Endothelial cell of umbilical vein (primary cell): ENCODE results near the gene USH1C. TPM values are rescaled to one million over a fixed set of nuclear protein-coding genes. Genes with fewer than 3 reads are reported as not detected.

ENCODE experiments used
- BruUV-seq: library from RNA; stranded (reverse); fragments of 400-500 nt; replicated peaks from 2 replicates; lab custom pipeline; 2021; lab: Mats Ljungman, UMichigan
- CTCF ChIA-PET: fragments of 300-600, 350-600 bp; sonication (Branson Sonifier 250); formaldehyde crosslinking; loops from one replicate; lab custom pipeline; 2021; ENCODE audit warnings: antibody characterized with exemption, inconsistent platforms; lab: Charles Lee
- POLR2A ChIA-PET: fragments of 300-600, 350-600 bp; sonication (Branson Sonifier 250); formaldehyde crosslinking; loops from one replicate; lab custom pipeline; 2021; ENCODE audit warnings: antibody characterized with exemption, inconsistent platforms; lab: Charles Lee
- DNase-seq: peaks from one replicate; pipeline ENCODE4 v3.0.0-alpha.2; 2011; ENCODE audit warnings: low read depth, low spot score
- FAIRE-seq: peaks from 2 replicates; lab custom pipeline; 2011; peaks lifted over from hg19 to GRCh38; lab: Jason Lieb, UNC
- H2AFZ ChIP-seq: 2 replicates; pipeline ENCODE4 v1.6.0; 2012; ENCODE audit warnings: low read depth, low read length, control low read depth, inconsistent platforms
- H3K27ac ChIP-seq: 2 replicates; pipeline ENCODE4 v1.5.1; 2011; ENCODE audit warnings: low read depth, mild to moderate bottlenecking, control low read depth, low read length, moderate library complexity; ENCODE audit not compliant: insufficient read depth
- H3K27me3 ChIP-seq, 2 experiments: 2 replicates each; pipeline versions ENCODE4 v1.6.0 to v1.6.1; 2011; ENCODE audit warnings: low read length in 2 of 2, mixed read lengths in 1 of 2; ENCODE audit not compliant: control insufficient read depth in 2 of 2, insufficient read depth in 2 of 2
- H3K36me3 ChIP-seq, 2 experiments: 2 replicates in 1 of 2; 3 replicates in 1 of 2; pipeline ENCODE4 v1.5.1; 2011; ENCODE audit warnings: low read length in 2 of 2, mild to moderate bottlenecking in 1 of 2, moderate library complexity in 1 of 2; ENCODE audit not compliant: control insufficient read depth in 2 of 2, insufficient read depth in 2 of 2; ENCODE audit errors: extremely low read depth in 1 of 2
- H3K4me1 ChIP-seq: 3 replicates; pipeline ENCODE4 v1.5.1; 2011; ENCODE audit warnings: mild to moderate bottlenecking, low read length; ENCODE audit not compliant: control insufficient read depth, insufficient read depth; ENCODE audit errors: extremely low read depth
- H3K4me2 ChIP-seq: 2 replicates; pipeline ENCODE4 v1.6.1; 2011; ENCODE audit warnings: low read length, control low read depth, mixed read lengths; ENCODE audit not compliant: insufficient read depth
- H3K4me3 ChIP-seq, 3 experiments: fragments of 200-600 bp in 1 of 3; sonication (generic), shearing (Covaris generic) in 1 of 3; replicated peaks in 1 of 3; 2 replicates each; pipeline ENCODE4 v1.5.1; 2011 to 2016; ENCODE audit warnings: control low read depth in 3 of 3, low read length in 3 of 3, mild to moderate bottlenecking in 2 of 3, inconsistent platforms in 1 of 3, low read depth in 1 of 3, moderate library complexity in 1 of 3; ENCODE audit not compliant: insufficient read depth in 1 of 3
- H3K79me2 ChIP-seq: 2 replicates; pipeline ENCODE4 v1.6.0; 2012; ENCODE audit warnings: low read length, inconsistent platforms; ENCODE audit not compliant: control insufficient read depth, insufficient read depth
- H3K9ac ChIP-seq: replicated peaks from 2 replicates; pipeline ENCODE3; 2011; ENCODE audit warnings: low read length, control low read depth; ENCODE audit not compliant: insufficient read depth; ENCODE audit errors: extremely low read depth
- H3K9me1 ChIP-seq: replicated peaks from 3 replicates; pipeline ENCODE4 v1.6.0; 2011; ENCODE audit warnings: mild to moderate bottlenecking, low read length; ENCODE audit not compliant: control insufficient read depth, insufficient read depth; ENCODE audit errors: extremely low read depth
- H3K9me3 ChIP-seq: replicated peaks from 2 replicates; pipeline ENCODE4 v1.5.1; 2012; ENCODE audit warnings: low read length, inconsistent platforms; ENCODE audit not compliant: control insufficient read depth, insufficient read depth
- H4K20me1 ChIP-seq: replicated peaks from 2 replicates; pipeline ENCODE3; 2011; ENCODE audit warnings: mild to moderate bottlenecking, low read length; ENCODE audit not compliant: control insufficient read depth, insufficient read depth; ENCODE audit errors: extremely low read depth
- EZH2 ChIP-seq: IDR thresholded peaks from 2 replicates; pipeline ENCODE4 v1.6.1; 2012; ENCODE audit warnings: borderline replicate concordance, low read depth, mild to moderate bottlenecking, moderate library complexity, low read length, inconsistent platforms; ENCODE audit not compliant: severe bottlenecking
- FOS ChIP-seq: IDR thresholded peaks from 2 replicates; pipeline ENCODE4 v1.6.1; 2011; ENCODE audit warnings: mild to moderate bottlenecking, low read length, moderate library complexity, borderline replicate concordance; ENCODE audit not compliant: insufficient read depth
- GATA2 ChIP-seq: IDR thresholded peaks from 2 replicates; pipeline ENCODE4 v1.7.0; 2011; ENCODE audit warnings: low read depth, mild to moderate bottlenecking, moderate library complexity, mixed read lengths, low read length; ENCODE audit not compliant: insufficient read length, insufficient read depth
- JUN ChIP-seq: IDR thresholded peaks from 2 replicates; pipeline ENCODE4 v1.6.1; 2011; ENCODE audit warnings: borderline replicate concordance, low read depth; ENCODE audit not compliant: insufficient read length, insufficient read depth
- MYC ChIP-seq: IDR thresholded peaks from one replicate; pipeline ENCODE4 v1.6.1; 2011; ENCODE audit warnings: mild to moderate bottlenecking, low read depth, low read length
- POLR2A ChIP-seq: IDR thresholded peaks from 2 replicates; pipeline ENCODE4 v1.6.1; 2012; ENCODE audit warnings: low read depth, mild to moderate bottlenecking, control low read depth, low read length
- POLR2AphosphoS5 ChIP-seq: IDR thresholded peaks from 2 replicates; pipeline ENCODE4 v1.6.1; 2012; ENCODE audit warnings: low read depth, mild to moderate bottlenecking, control low read depth, low read length, moderate library complexity; ENCODE audit not compliant: insufficient read depth
- dilution Hi-C: fragments of 300-500 bp; cut with MboI; formaldehyde crosslinking; loops from one replicate; pipeline ENCODE4 v1.15.0; 2019; ENCODE audit warnings: low sequenced_read_pairs; ENCODE audit not compliant: extremely low pct_ligation_motif_present
- intact Hi-C: fragments of 100-400 bp; cut with micrococcal nuclease; formaldehyde crosslinking; loops from one replicate; pipeline ENCODE4 v1.10.0; 2022
- polyA plus RNA-seq, 4 experiments: library from polyadenylated mRNA; depleted of rRNA in 3 of 4; stranded (reverse) in 3 of 4; unstranded in 1 of 4; fragments of >200 nt; gene quantifications; 2 replicates each; pipeline versions ENCODE4 v1.2.1 to v1.2.3, GENCODE V29; 2011 to 2012; ENCODE audit warnings: missing spikeins in 1 of 4
- total RNA-seq: library from RNA; stranded (reverse); gene quantifications from 2 replicates; pipeline ENCODE4 v1.2.3, GENCODE V29; 2021
- TF ChIP-seq, protein P1 (sequence below), 2 donors: IDR thresholded peaks; 1 replicate in 1 of 2; 2 replicates in 1 of 2; pipeline ENCODE4 v1.5.1; 2011; ENCODE audit warnings: low read length in 2 of 2, mild to moderate bottlenecking in 2 of 2, moderate library complexity in 2 of 2, control low read depth in 1 of 2, inconsistent platforms in 1 of 2, low read depth in 1 of 2; ENCODE audit not compliant: insufficient read depth in 1 of 2; ENCODE audit errors: extremely low read depth in 1 of 2
- TF ChIP-seq, protein P2 (sequence below): IDR thresholded peaks from 2 replicates; pipeline ENCODE4 v1.6.1; 2011; ENCODE audit not compliant: insufficient read depth, insufficient read length

The USH1C gene
- total and polyA plus RNA-seq, 2 donors (not counting 3 experiments of a cell fraction or from before 2014, with no cell fraction given): not detected

DNA sequence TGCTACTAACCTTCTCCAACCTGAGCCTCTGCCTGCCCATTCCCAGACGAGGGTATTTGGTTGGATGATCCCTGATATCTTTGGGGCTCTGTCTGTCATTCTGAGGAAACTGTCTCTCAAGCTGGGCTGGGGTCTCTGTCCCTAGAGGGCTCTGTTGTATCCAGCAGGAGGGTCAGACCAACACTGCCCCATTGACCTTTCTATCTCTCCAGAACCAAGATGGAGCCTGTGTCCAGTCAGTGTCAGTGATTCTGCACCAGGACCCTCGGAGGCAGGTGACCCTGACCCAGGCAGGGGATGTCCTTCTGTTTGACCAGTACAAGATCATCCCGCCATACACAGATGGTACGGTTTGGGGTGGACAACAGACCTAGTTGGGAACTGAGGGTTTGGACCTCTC, 24.7 kb upstream of the USH1C start:
- intact Hi-C loops (no loop called here), dilution Hi-C loops (no loop called here)
- DNase-seq (no peak), FAIRE-seq (no peak)
- no peak overlapping the region for H3K27ac ChIP-seq
- no peaks in the 10 kb centered on the region for H4K20me1 ChIP-seq
- no TSS peak for BruUV-seq
- no peaks in the 10 kb centered on the region for H3K36me3 ChIP-seq
- H2AFZ ChIP-seq: no peak overlapping the region
- CTCF ChIA-PET: no interaction called here
- no peaks in the 10 kb centered on the region for H3K4me1 ChIP-seq
- no peak overlapping the region for H3K9ac ChIP-seq
- no peak overlapping the region for H3K4me2 ChIP-seq
- H3K79me2 ChIP-seq: no peaks in the 10 kb centered on the region
- no peaks in the 10 kb centered on the region for H3K9me1 ChIP-seq
- POLR2A ChIA-PET: no interaction called here
- H3K9me3 ChIP-seq: no peaks in the 10 kb centered on the region
- H3K27me3 ChIP-seq: peaks cover 0 to 3% of the 10 kb centered on the region in 2 experiments
- no peak overlapping the region for H3K4me3 ChIP-seq
- TF ChIP-seq, protein P1, sequence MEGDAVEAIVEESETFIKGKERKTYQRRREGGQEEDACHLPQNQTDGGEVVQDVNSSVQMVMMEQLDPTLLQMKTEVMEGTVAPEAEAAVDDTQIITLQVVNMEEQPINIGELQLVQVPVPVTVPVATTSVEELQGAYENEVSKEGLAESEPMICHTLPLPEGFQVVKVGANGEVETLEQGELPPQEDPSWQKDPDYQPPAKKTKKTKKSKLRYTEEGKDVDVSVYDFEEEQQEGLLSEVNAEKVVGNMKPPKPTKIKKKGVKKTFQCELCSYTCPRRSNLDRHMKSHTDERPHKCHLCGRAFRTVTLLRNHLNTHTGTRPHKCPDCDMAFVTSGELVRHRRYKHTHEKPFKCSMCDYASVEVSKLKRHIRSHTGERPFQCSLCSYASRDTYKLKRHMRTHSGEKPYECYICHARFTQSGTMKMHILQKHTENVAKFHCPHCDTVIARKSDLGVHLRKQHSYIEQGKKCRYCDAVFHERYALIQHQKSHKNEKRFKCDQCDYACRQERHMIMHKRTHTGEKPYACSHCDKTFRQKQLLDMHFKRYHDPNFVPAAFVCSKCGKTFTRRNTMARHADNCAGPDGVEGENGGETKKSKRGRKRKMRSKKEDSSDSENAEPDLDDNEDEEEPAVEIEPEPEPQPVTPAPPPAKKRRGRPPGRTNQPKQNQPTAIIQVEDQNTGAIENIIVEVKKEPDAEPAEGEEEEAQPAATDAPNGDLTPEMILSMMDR (IDR thresholded peaks at IDR 0.05; ENCODE audit: extremely low read depth in 1 of 2, insufficient read depth in 1 of 2, low read depth in 1 of 2, low read length in 2 of 2): no peak
- TF ChIP-seq EZH2: no peak
- TF ChIP-seq POLR2A: no peak
- no peak for TF ChIP-seq POLR2AphosphoS5
- no peak for TF ChIP-seq MYC
- no peak for TF ChIP-seq GATA2
- TF ChIP-seq JUN: no peak
- TF ChIP-seq FOS: no peak
- TF ChIP-seq, protein P2, sequence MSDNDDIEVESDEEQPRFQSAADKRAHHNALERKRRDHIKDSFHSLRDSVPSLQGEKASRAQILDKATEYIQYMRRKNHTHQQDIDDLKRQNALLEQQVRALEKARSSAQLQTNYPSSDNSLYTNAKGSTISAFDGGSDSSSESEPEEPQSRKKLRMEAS: no peak
